Stimulated activated memory B cell treated with anti-CD40 and anti-IgM and Interleukin-4, amounts not matched to agents 10 μg/mL and 1 μg/mL and 100 μg/mL, for 72 hours (primary cell): ENCODE data around the gene DNAJC10.
A peak's percentile ranks its signal among the peaks of the same experiment; 100 is the strongest.
"Not testable (repeated sequence)": the region's sequence is repeated elsewhere in the genome, so short reads cannot be mapped to it uniquely, and the experiment has no call there.

Experiments used
- ATAC-seq: fragments of 150-1000 bp; cut with Tn5 transposase; 2 replicates; pipeline ENCODE4 v1.10.0; 2021
- H3K27ac Mint-ChIP-seq: one replicate; pipeline ENCODE4 v1.8.0; 2022; ENCODE audit warnings: mild to moderate bottlenecking, mixed read lengths
- H3K27me3 Mint-ChIP-seq: one replicate; pipeline ENCODE4 v1.8.0; 2022; ENCODE audit warnings: mixed read lengths
- H3K36me3 Mint-ChIP-seq: one replicate; pipeline ENCODE4 v1.8.0; 2022; ENCODE audit warnings: mixed read lengths
- H3K4me1 Mint-ChIP-seq: one replicate; pipeline ENCODE4 v1.8.0; 2022; ENCODE audit warnings: mixed read lengths
- H3K4me3 Mint-ChIP-seq: one replicate; pipeline ENCODE4 v1.8.0; 2022; ENCODE audit warnings: mild to moderate bottlenecking, moderate library complexity, mixed read lengths
- H3K9me3 Mint-ChIP-seq: one replicate; pipeline ENCODE4 v1.8.0; 2022; ENCODE audit warnings: mixed read lengths

The DNAJC10 gene

GRCh38 chr2:182715892-182716649, at the start of gene DNAJC10:
Gene DNAJC10, plus strand, starts transcription at chr2:182716257. Its CDS starts 1,830 bp downstream, at chr2:182718087.
- no peak within 1 kb of the TSS for H3K27ac Mint-ChIP-seq
- no peaks in the 10 kb centered on the region for H3K9me3 Mint-ChIP-seq
- H3K4me3 Mint-ChIP-seq, result no peak within 1 kb of the TSS
- peak; percentile 94 for ATAC-seq
- H3K4me1 Mint-ChIP-seq, result peaks cover 25% of the 10 kb centered on the region
- H3K36me3 Mint-ChIP-seq, result peaks cover 6% of the 10 kb centered on the region
- peaks cover 2% of the 10 kb centered on the region for H3K27me3 Mint-ChIP-seq

- Mint-ChIP-seq H3K27me3 (no peaks in the 10 kb centered on the region), H3K4me3 (no peak overlapping the region), H3K36me3 (no peaks in the 10 kb centered on the region), H3K4me1 (no peaks in the 10 kb centered on the region), H3K9me3 (no peaks in the 10 kb centered on the region), H3K27ac (peak overlapping the region; percentile 15)
- peak; percentile 59 for ATAC-seq
Measured at GRCh38 chr2:182666674-182667314, 49.3 kb upstream of the DNAJC10 start.

GRCh38 chr2:182667315-182667695, 48.8 kb upstream of the DNAJC10 start:
- H3K4me3 Mint-ChIP-seq, result no peak overlapping the region
- H3K9me3 Mint-ChIP-seq, result no peaks in the 10 kb centered on the region
- H3K4me1 Mint-ChIP-seq, result no peaks in the 10 kb centered on the region
- no peaks in the 10 kb centered on the region for H3K27me3 Mint-ChIP-seq
- no peak for ATAC-seq
- peak overlapping the region; percentile 15 for H3K27ac Mint-ChIP-seq
- no peaks in the 10 kb centered on the region for H3K36me3 Mint-ChIP-seq

GRCh38 chr2:182668671-182669070, 47.4 kb upstream of the DNAJC10 start:
- ATAC-seq, result no peak
- H3K27ac Mint-ChIP-seq, result no peak overlapping the region

GRCh38 chr2:182672466-182673165, 43.4 kb upstream of the DNAJC10 start:
- no peaks in the 10 kb centered on the region for H3K36me3 Mint-ChIP-seq
- no peak for ATAC-seq

More at GRCh38 chr2:182668671-182669070, 47.4 kb upstream of the DNAJC10 start:
- H3K27me3 Mint-ChIP-seq, result no peaks in the 10 kb centered on the region
- no peaks in the 10 kb centered on the region for H3K36me3 Mint-ChIP-seq
- no peak overlapping the region for H3K4me3 Mint-ChIP-seq
- no peaks in the 10 kb centered on the region for H3K9me3 Mint-ChIP-seq
- no peaks in the 10 kb centered on the region for H3K4me1 Mint-ChIP-seq

GRCh38 chr2:182680837-182681236, 35.2 kb upstream of the DNAJC10 start:
- no peaks in the 10 kb centered on the region for H3K36me3 Mint-ChIP-seq
- H3K4me3 Mint-ChIP-seq, result no peak overlapping the region
- H3K27me3 Mint-ChIP-seq, result peaks cover 14% of the 10 kb centered on the region
- H3K4me1 Mint-ChIP-seq, result peaks cover 11% of the 10 kb centered on the region
- no peak overlapping the region for H3K27ac Mint-ChIP-seq
- ATAC-seq, result no peak
- H3K9me3 Mint-ChIP-seq, result peaks cover 3% of the 10 kb centered on the region

More at GRCh38 chr2:182672466-182673165, 43.4 kb upstream of the DNAJC10 start:
- Mint-ChIP-seq H3K27ac (no peak overlapping the region), H3K4me1 (no peaks in the 10 kb centered on the region), H3K9me3 (peaks cover 11% of the 10 kb centered on the region), H3K4me3 (no peak overlapping the region), H3K27me3 (peaks cover 11% of the 10 kb centered on the region)

DNA sequence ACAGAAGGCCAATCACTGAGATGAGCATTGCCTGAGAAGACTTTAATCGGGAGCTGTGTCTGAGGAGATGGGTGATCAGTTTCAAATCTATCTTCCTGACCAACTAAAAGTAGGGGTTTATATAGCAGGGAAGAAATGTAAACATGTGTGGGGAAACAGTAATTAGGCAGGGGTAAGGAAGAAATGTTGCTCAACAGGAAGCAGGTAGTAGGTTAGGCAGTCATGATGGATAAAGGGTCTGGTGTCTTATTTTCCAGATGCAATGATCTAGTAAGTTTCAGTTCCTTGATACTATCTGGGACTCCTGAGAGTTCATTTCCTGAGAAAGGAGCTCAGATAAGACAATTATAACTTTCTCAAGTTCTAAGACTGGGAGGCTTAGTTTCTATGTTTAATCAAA, 33.8 kb upstream of the DNAJC10 start:
- Mint-ChIP-seq H3K27ac (no peak overlapping the region), H3K36me3 (no peaks in the 10 kb centered on the region), H3K9me3 (no peaks in the 10 kb centered on the region), H3K4me1 (peaks cover 11% of the 10 kb centered on the region), H3K4me3 (no peak overlapping the region), H3K27me3 (peaks cover 7% of the 10 kb centered on the region)
- no peak for ATAC-seq

- peaks cover 11% of the 10 kb centered on the region for H3K4me1 Mint-ChIP-seq
- H3K36me3 Mint-ChIP-seq, result no peaks in the 10 kb centered on the region
- H3K27ac Mint-ChIP-seq, result no peak overlapping the region
- no peaks in the 10 kb centered on the region for H3K9me3 Mint-ChIP-seq
- peaks cover 7% of the 10 kb centered on the region for H3K27me3 Mint-ChIP-seq
- H3K4me3 Mint-ChIP-seq, result no peak overlapping the region
- ATAC-seq, result no peak
Measured at GRCh38 chr2:182685559-182685958, 30.5 kb upstream of the DNAJC10 start.

DNA sequence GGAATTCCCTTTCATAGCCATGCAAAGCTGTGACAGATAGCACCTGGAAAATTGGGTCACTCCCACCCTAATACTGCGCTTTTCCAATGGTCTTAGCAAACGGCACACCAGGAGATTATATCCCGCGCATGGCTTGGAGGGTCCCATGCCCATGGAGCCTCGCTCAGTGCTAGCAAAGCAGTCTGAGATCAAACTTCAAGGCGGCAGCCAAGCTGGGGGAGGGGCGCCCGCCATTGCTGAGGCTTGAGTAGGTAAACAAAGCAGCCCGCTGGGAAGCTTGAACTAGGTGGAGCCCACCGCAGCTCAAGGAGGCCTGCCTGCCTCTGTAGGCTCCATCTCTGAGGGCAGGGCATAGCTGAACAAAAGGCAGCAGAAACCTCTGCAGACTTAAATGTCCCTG, 29.3 kb upstream of the DNAJC10 start:
- H3K27me3 Mint-ChIP-seq, H3K27ac Mint-ChIP-seq, H3K9me3 Mint-ChIP-seq, ATAC-seq, H3K4me3 Mint-ChIP-seq, H3K36me3 Mint-ChIP-seq: not testable (repeated sequence)
- peaks cover 11% of the 10 kb centered on the region for H3K4me1 Mint-ChIP-seq

DNA sequence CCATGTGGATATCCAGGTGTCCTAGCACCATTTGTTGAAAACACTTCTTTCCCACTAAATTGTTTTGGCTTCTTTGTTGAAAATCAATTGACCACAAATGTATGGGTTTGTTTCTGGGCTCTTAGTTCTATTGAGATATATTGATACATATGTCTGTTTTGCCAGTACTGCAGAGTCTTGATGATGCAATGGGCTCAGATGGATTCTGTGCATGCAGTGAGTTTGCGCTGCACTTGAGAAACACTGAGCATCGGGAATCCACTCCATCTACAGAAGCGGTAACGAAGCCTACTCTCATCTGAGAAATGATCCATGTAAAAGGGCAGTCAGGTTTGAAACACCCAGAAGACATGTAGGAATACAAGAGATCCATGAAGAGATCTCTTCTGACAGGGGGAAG, 21.9 kb upstream of the DNAJC10 start:
- Mint-ChIP-seq H3K4me3 (no peak overlapping the region), H3K27ac (no peak overlapping the region), H3K9me3 (peaks cover 2% of the 10 kb centered on the region), H3K36me3 (no peaks in the 10 kb centered on the region), H3K27me3 (no peaks in the 10 kb centered on the region), H3K4me1 (no peaks in the 10 kb centered on the region)
- ATAC-seq, result no peak

GRCh38 chr2:182695776-182696175, 20.3 kb upstream of the DNAJC10 start:
- Mint-ChIP-seq H3K9me3 (peaks cover 2% of the 10 kb centered on the region), H3K4me1 (no peaks in the 10 kb centered on the region), H3K27me3 (no peaks in the 10 kb centered on the region), H3K27ac (no peak overlapping the region), H3K36me3 (no peaks in the 10 kb centered on the region), H3K4me3 (no peak overlapping the region)
- ATAC-seq, result no peak

DNA sequence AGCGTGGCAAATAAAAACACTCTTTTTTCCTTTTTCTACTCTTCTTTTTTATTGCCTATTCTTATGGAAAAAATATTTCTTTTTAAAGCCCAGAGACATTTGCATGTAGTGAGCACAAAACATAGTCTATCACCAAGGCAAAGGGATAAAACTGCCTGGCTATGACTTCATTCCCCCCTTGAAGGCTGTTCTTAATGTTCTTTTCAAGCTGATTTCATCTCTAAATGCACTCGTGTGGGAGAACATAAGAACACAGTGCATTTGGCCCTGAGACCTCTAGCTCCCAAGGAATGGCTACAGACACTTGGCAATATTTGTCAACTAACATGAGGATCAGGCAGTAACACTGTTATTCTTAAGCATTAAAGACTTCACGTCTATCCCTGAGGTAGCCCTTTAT, 17.4 kb upstream of the DNAJC10 start:
- H3K4me1 Mint-ChIP-seq, result no peaks in the 10 kb centered on the region
- H3K27ac Mint-ChIP-seq, result no peak overlapping the region
- H3K4me3 Mint-ChIP-seq, result no peak overlapping the region
- no peaks in the 10 kb centered on the region for H3K9me3 Mint-ChIP-seq
- no peaks in the 10 kb centered on the region for H3K27me3 Mint-ChIP-seq
- H3K36me3 Mint-ChIP-seq, result no peaks in the 10 kb centered on the region
- ATAC-seq, result no peak

DNA sequence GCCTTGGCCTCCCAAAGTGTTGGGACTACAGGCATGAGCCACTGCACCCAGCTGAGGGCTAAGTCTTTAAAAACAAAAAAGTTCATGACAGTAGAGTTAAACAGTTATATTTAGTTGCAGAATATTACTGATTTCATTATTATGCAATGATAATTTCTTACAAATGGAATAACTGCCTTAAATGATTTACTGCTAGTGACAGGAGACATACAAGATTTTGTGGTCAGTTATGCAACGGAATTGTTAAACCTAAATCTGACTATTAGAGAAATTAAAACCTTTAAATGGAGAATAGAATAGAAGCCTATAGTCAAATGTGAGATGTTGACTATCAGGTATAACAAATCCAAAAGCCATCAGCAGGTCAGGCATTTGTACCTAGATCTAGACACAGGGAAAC, 10.3 kb upstream of the DNAJC10 start:
- Mint-ChIP-seq H3K27me3 (peaks cover 2% of the 10 kb centered on the region), H3K9me3 (peaks cover 2% of the 10 kb centered on the region), H3K4me1 (no peaks in the 10 kb centered on the region), H3K36me3 (no peaks in the 10 kb centered on the region), H3K4me3 (no peak overlapping the region), H3K27ac (no peak overlapping the region)
- ATAC-seq, result no peak

GRCh38 chr2:182706751-182707150, 9.3 kb upstream of the DNAJC10 start:
- peaks cover 4% of the 10 kb centered on the region for H3K9me3 Mint-ChIP-seq
- no peaks in the 10 kb centered on the region for H3K36me3 Mint-ChIP-seq
- H3K27ac Mint-ChIP-seq, result no peak overlapping the region
- no peak overlapping the region for H3K4me3 Mint-ChIP-seq
- no peak for ATAC-seq
- H3K27me3 Mint-ChIP-seq, result peaks cover 6% of the 10 kb centered on the region
- no peaks in the 10 kb centered on the region for H3K4me1 Mint-ChIP-seq

GRCh38 chr2:182713601-182714000, 2.5 kb upstream of the DNAJC10 start:
- H3K4me3 Mint-ChIP-seq, result no peak overlapping the region

More at GRCh38 chr2:182713601-182714000, 2.5 kb upstream of the DNAJC10 start:
- ATAC-seq, result no peak
- Mint-ChIP-seq H3K36me3 (no peaks in the 10 kb centered on the region), H3K27me3 (peaks cover 6% of the 10 kb centered on the region), H3K9me3 (peaks cover 4% of the 10 kb centered on the region), H3K4me1 (peaks cover 19% of the 10 kb centered on the region), H3K27ac (no peak overlapping the region)
